Stimulated activated CD4-positive, alpha-beta T cell treated with anti-CD3 and anti-CD28 coated beads, TNF-alpha, amount 100 ng/mL, for 1 hour (primary cell): ENCODE data around the gene PPM1E.

Experiments used
- DNase-seq, 3 donors: peaks; one replicate each; pipeline ENCODE4 v3.0.0-alpha.2; 2020; ENCODE audit warnings: low read depth in 3 of 3, low spot score in 1 of 3

Gene PPM1E

DNA sequence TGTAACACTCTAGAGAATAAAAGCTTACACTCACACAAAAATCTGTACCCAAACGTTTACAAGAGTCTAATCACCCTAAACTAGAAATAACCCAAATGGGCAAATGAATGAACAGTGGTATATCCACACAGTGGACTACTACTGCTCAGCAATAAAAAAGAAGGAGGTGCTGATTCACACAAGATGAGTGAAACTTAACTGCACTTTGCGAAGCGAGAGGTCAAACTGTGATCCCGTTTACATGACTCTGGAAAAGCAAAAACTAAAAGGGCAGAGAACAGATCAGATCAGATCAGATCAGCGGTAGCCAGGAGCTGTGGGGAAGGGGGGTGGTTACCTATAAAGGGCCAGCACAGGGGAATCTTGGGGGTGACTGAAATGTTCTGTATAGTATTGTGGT lies 237.7 kb downstream of the PPM1E start:
- DNase-seq = no peak

GRCh38 chr17:58995247-58995940 lies 239.7 kb downstream of the PPM1E start:
- DNase-seq = no peak

DNA sequence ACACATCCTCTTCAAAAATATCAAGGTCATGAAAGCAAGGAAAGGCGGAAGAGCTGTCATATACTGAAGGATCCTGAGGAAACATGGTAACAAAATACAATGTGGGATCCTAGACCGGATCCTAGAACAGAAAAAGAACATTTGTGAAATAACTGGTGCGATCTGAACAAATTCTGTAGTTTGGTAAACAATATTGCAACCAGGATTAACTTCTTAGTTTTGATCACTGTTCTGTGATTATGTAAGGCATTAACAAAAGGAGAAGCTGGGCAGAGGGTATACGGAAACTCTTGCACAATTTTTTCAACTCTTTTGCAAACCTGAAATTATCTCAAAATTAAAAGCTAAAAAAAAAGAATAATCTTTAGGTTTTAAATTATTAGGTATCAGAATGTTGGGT lies 241.3 kb downstream of the PPM1E start:
- no peak for DNase-seq

DNA sequence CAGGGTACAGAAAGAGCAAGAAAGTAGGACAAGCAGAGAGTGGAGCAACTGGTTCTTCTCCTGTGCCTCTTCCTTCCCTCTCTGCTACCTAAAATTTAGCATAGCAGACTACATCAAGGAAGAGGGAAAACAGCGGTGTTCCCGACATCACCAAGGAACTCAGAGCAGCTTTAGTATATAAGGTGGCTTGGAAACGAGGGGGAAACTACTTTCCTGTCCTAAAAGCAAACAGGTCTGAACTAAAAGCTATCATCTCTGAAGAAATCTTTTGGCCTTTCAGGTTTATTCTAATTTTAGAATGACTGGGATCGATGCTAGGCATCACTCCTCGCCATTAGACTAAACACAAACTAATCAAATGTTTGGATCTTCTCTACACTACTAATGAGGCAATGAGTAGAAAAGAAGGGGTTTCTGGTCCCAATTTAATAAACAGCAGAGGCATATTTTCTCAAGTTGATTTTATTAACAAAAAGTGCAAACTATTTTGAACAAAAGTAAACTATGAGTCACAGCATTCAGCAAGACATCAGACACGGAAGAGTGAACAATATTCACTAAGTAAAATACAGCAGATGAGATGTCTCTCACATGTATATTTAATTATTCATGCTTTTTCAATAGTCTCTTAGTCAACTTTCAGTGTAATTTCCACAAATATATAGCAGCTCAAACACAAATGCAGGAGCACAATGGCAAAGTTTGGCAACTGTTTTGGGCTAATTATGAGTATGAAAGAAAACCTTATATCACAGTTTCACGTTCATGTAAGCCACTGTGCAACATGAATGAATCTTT lies 242.3 kb downstream of the PPM1E start:
- DNase-seq = no peak

GRCh38 chr17:58998871-58999270 lies 243.2 kb downstream of the PPM1E start:
- DNase-seq = no peak

DNA sequence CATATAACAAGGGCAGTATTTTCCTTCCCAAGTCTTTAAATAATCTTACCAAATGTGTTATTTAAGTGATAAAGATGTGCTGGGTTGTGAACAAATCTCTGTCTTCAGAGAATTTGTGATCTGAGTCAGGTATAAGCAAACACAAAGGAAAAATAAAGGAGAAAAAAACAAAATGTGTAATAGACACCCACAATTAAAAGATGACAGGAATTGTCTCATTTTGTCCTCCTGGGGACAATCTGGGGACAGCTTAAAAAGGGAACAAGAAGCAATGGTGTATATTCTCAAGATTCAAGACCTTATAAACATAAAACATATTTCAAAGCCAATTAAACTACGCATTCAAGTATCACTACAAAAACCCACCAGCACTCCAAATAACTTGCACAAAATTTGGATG lies 243.8 kb downstream of the PPM1E start:
- DNase-seq = no peak

DNA sequence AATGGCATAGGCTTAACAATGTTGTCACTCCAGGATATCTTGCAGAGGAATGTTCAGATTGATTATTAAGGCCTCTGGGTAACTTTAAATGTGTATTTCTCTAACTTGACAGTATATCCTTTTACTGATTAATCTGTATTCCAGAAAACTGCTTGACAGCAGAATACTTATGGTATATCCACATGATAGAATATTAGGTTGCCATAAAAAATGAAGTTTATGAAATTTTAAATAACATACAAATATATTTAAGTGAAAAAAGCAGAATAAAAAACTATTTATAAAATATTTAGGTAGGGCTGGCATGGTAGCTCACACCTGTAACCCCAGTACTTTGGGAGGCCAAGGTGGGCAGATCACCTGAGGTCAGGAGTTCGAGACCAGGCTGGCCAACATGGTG lies 244.4 kb downstream of the PPM1E start:
- no peak for DNase-seq

DNA sequence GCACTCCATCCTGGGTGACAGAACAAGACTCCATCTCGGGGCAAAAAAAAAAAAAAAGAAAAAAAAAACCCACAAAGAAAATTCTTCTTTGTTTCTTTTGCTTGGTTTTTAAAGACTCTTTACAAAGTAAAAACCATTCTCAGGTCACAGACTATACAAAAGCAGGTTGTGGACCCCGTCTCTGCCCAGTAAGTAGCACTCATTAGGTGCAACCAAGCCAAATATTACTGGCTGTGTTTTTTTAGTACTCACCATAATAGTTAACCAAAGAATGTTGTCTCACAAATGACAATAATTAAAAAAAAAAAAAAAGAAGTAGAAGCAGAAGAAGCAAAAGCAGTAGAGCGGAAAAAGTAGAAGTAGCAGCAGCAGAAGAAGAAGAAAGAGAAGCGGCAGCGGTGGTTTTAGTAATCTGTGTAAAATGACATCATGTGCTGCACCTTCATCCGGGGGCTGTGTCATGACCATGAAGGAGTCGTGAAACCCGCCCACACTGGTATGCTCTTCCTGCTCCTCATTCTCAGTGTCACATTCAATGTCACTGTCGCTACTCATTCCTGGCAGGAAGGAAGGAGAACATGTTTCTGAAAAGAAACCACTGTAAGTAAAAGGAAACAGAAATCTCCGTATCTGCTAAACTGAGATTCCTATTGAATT lies 245.6 kb downstream of the PPM1E start:
- peak; percentile 27 to 41 (median 29) for DNase-seq

DNA sequence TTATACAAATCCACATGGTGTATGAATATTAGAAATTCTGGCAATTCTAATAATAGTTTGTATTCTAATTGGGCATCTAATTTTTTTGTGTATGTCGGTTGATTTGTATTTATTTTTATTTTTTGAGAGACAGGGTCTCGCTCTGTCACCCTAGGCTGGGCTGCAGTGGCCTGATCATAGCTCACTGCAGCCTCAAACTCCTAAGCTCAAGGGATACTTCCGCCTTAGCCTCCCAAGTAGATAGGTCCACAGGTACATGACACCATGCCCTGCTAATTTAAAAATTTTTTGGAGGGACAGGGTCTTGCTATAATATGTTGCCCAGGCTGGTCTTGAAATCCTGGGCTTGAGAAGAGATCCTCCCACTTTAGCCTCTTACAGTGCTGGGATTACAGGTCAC lies 246.5 kb downstream of the PPM1E start:
- DNase-seq = no peak

- DNase-seq = no peak
Measured at GRCh38 chr17:59002848-59003247, 247.2 kb downstream of the PPM1E start.

DNA sequence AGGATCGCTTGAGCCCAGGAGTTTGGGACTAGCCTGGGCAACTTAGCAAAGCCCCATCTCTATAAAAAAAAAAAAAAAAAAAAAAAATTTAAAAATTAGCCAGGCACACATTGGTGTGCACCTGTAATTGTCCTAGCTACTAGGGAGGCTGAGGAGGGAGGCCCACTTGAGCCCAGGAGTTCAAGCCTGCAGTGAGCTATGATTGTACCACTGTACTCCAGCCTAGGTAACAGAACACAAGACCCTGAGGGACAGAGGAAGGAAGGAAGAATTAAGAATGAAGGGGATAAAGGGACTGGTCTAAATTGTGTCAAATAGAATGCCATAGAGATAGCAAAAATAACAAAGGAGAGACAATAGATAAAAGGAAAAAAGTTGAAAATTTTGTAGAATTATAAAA lies 248.2 kb downstream of the PPM1E start:
- no peak for DNase-seq

- peak in 2 of 3 donors; percentile 38 to 55 for DNase-seq
Measured at GRCh38 chr17:59004338-59005111, 248.9 kb downstream of the PPM1E start.

GRCh38 chr17:59007995-59008394 lies 252.3 kb downstream of the PPM1E start:
- no peak for DNase-seq

DNA sequence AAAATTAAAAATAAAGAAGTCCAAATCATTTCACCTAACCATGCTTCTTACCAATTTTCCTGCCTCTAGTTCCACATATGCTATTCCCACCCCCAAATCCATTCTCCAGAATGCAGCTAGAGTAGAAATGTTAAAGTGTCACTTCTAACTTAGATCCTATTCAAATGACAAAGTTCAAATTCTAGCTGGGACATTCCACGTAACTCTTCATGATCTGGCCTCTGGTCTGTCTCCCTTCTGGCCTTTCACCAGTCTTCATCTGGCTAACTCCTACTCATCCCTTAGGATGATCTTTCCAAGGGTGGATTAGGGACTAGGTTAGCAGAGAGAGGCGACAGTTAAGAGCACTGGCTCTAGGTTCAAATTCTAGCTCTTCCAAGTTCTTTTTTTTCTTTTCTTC lies 253.1 kb downstream of the PPM1E start:
- no peak for DNase-seq

GRCh38 chr17:59010026-59010425 lies 254.4 kb downstream of the PPM1E start:
- no peak for DNase-seq

DNA sequence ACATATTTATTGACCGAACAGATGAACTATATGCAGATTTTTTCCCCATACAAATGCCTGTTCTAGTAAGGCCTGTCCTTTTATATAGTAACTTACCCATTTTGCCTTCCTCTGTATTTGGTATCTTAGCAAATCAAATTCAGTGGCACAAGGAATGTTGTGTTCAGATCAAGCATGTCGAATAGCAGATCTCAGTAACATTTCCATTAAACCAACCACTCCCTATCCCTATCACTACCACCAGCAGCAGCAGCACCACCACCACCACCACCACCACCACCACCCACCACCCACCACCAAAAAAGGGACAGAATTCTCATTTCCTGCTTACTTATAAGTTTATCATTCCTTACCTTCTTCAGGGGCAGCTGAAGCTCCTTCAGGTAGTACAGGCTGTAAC lies 256.3 kb downstream of the PPM1E start:
- no peak for DNase-seq

DNA sequence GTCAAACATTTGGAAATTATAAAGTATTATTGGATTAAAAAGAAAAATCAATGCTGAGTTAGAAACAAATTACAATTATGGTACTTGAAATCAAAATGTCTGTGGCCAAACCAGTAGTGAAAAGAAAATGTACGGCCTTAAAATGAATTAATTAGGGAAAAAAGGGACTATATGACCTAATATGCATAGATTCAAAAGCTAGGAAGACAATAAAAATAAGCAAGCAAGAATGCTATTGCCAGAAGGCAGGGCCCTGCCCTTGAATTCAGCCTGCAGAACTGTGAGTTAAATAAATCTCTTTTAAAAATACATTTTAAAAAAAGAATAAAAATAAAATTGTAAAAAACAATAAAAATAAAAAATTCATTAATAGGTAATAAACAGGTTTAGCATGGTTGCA lies 262.4 kb downstream of the PPM1E start:
- DNase-seq = no peak

GRCh38 chr17:59024916-59025315 lies 269.3 kb downstream of the PPM1E start:
- DNase-seq = no peak

GRCh38 chr17:59026176-59026939 lies 270.7 kb downstream of the PPM1E start:
- no peak for DNase-seq

DNA sequence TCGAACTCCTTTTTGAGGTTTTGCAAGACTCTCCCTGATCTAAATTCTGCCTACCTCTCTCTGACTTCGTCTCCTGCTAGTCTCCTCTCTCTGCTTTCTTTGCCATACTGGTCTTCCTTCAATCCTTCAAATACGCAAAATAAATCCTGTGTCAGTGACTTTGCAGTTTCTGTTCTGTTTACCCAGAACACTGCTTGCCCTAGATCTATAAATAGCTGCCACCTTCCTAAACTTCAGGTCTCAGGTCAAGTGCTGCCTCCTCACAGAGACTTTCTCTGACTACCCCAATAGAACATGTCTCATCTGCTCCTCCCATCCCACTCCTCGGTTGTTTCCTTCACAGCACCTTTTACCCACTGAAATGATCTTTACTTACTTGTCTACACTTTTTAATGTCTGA lies 272.1 kb downstream of the PPM1E start:
- no peak for DNase-seq

DNA sequence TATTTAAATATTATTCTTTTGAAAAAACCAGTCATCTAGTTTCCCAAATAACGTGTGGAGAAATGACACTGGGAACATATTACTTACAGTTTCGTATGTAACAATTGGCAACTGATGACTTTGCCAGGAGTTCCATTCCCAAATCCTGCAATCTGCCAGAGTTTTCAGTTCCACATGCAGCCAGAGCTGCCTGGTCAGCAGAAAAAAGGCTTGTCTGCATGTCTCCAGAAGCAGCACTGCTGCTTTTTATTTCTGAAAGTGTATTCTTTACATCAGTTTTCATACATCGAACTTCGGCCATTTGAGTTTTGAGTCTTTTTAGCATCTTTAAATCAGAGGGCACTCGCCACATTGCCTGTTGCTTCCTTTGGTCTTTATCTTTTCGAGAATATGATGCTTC lies 272.7 kb downstream of the PPM1E start:
- DNase-seq = no peak
